GM23338 (cell line): ENCODE results near the gene CTRL. TPM values are rescaled to one million over a fixed set of nuclear protein-coding genes. Genes with fewer than 3 reads are reported as not detected.
A peak's percentile ranks its signal among the peaks of the same experiment; 100 is the strongest.

ENCODE experiments used
- ATAC-seq: fragments of 200-7000 bp; cut with Tn5 transposase; 3 replicates; pipeline ENCODE4 v1.9.1; 2020
- DNase-seq: peaks from one replicate; pipeline ENCODE4 v3.0.0-alpha.2; 2015; ENCODE audit warnings: low spot score
- H2AFZ ChIP-seq: fragments of 200-600 bp; sonication (generic); 2 replicates; pipeline ENCODE4 v1.8.0; 2016; ENCODE audit warnings: antibody characterized with exemption, mild to moderate bottlenecking, moderate library complexity
- H3F3A ChIP-seq: fragments of 200-600 bp; sonication (generic); replicated peaks from 2 replicates; pipeline ENCODE4 v1.8.0; 2017; ENCODE audit warnings: antibody characterized with exemption, mixed run types, low read depth
- H3K27ac ChIP-seq: fragments of 200-600 bp; sonication (generic); 2 replicates; pipeline ENCODE4 v1.6.1; 2016; ENCODE audit warnings: low read depth
- H3K27me3 ChIP-seq: fragments of 200-600 bp; sonication (generic); 2 replicates; pipeline ENCODE4 v1.8.0; 2016; ENCODE audit warnings: mild to moderate bottlenecking, mixed run types, moderate library complexity; ENCODE audit not compliant: insufficient read depth
- H3K36me3 ChIP-seq: fragments of 200-600 bp; sonication (generic); 2 replicates; pipeline ENCODE4 v1.8.0; 2016; ENCODE audit warnings: mild to moderate bottlenecking; ENCODE audit not compliant: insufficient read depth
- H3K4me1 ChIP-seq: fragments of 200-600 bp; sonication (generic); 2 replicates; pipeline ENCODE4 v1.8.0; 2016; ENCODE audit warnings: mild to moderate bottlenecking, moderate library complexity; ENCODE audit not compliant: insufficient read depth
- H3K4me2 ChIP-seq: fragments of 200-600 bp; sonication (generic); 2 replicates; pipeline ENCODE4 v1.7.1; 2017; ENCODE audit warnings: mixed run types
- H3K4me3 ChIP-seq: fragments of 200-600 bp; sonication (generic); 2 replicates; pipeline ENCODE4 v1.6.1; 2016; ENCODE audit warnings: mixed run types
- H3K79me2 ChIP-seq: fragments of 200-600 bp; sonication (generic); replicated peaks from 2 replicates; pipeline ENCODE4 v1.8.0; 2017; ENCODE audit warnings: mild to moderate bottlenecking; ENCODE audit not compliant: insufficient read depth
- H3K9me2 ChIP-seq: fragments of 200-600 bp; sonication (generic); 2 replicates; pipeline ENCODE4 v1.8.0; 2017; ENCODE audit not compliant: insufficient read depth
- H4K20me1 ChIP-seq: fragments of 200-600 bp; sonication (generic); replicated peaks from 2 replicates; pipeline ENCODE4 v1.8.0; 2017; ENCODE audit warnings: mild to moderate bottlenecking; ENCODE audit not compliant: insufficient read depth
- H3K27ac Mint-ChIP-seq: 2 replicates; pipeline ENCODE4 v1.8.0; 2020; ENCODE audit warnings: inconsistent platforms, mild to moderate bottlenecking, moderate library complexity, mixed read lengths
- H3K27me3 Mint-ChIP-seq: 3 replicates; pipeline ENCODE4 v1.8.0; 2022; ENCODE audit warnings: low read depth, mild to moderate bottlenecking, moderate library complexity, mixed read lengths, inconsistent platforms; ENCODE audit not compliant: insufficient read depth, poor library complexity
- H3K36me3 Mint-ChIP-seq: 3 replicates; pipeline ENCODE4 v1.8.0; 2021; ENCODE audit warnings: low read depth, mild to moderate bottlenecking, inconsistent platforms, moderate library complexity, mixed read lengths
- H3K4me1 Mint-ChIP-seq: 3 replicates; pipeline ENCODE4 v1.8.0; 2020; ENCODE audit warnings: mild to moderate bottlenecking, inconsistent platforms, mixed read lengths
- H3K4me3 Mint-ChIP-seq: 3 replicates; pipeline ENCODE4 v1.8.0; 2021; ENCODE audit warnings: moderate library complexity, mild to moderate bottlenecking, inconsistent platforms, mixed read lengths
- H3K9me3 Mint-ChIP-seq: 3 replicates; pipeline ENCODE4 v1.8.0; 2020; ENCODE audit warnings: moderate library complexity, mild to moderate bottlenecking, inconsistent platforms, mixed read lengths
- CREB1 ChIP-seq: fragments of 250-450 bp; sonication (Bioruptor Pico); IDR thresholded peaks from 2 replicates; pipeline ENCODE4 v1.5.0; 2020; ENCODE audit warnings: low read depth, mild to moderate bottlenecking, moderate library complexity
- EZH2 ChIP-seq: fragments of 200-600 bp; sonication (generic); IDR thresholded peaks from one replicate; pipeline ENCODE4 v1.8.0; 2017; ENCODE audit warnings: antibody characterized with exemption, mild to moderate bottlenecking, low read depth; ENCODE audit not compliant: unreplicated experiment
- EZH2phosphoT487 ChIP-seq: fragments of 200-600 bp; sonication (generic); IDR thresholded peaks from one replicate; pipeline ENCODE4 v1.8.1; 2018; ENCODE audit warnings: antibody characterized with exemption; ENCODE audit not compliant: unreplicated experiment
- JUNB ChIP-seq: IDR thresholded peaks from one replicate; pipeline ENCODE4 v1.6.1; 2016; ENCODE audit warnings: antibody characterized with exemption; ENCODE audit not compliant: unreplicated experiment
- NANOG ChIP-seq: IDR thresholded peaks from 2 replicates; pipeline ENCODE4 v1.6.1; 2016; ENCODE audit warnings: antibody characterized with exemption, borderline replicate concordance
- POLR2AphosphoS5 ChIP-seq: IDR thresholded peaks from 2 replicates; pipeline ENCODE4 v1.6.1; 2016; ENCODE audit warnings: antibody characterized with exemption, low read depth
- REST ChIP-seq: IDR thresholded peaks from one replicate; pipeline ENCODE4 v1.6.1; 2018; ENCODE audit warnings: antibody characterized with exemption; ENCODE audit not compliant: unreplicated experiment
- STAT1 ChIP-seq: IDR thresholded peaks from one replicate; pipeline ENCODE4 v1.6.1; 2016; ENCODE audit warnings: antibody characterized with exemption; ENCODE audit not compliant: unreplicated experiment
- ZNF114 ChIP-seq: fragments of 250-450 bp; sonication (Bioruptor Pico); IDR thresholded peaks from 2 replicates; pipeline ENCODE4 v1.5.0; 2020; ENCODE audit warnings: mild to moderate bottlenecking, moderate library complexity
- ZNF331 ChIP-seq: fragments of 250-450 bp; sonication (Bioruptor Pico); IDR thresholded peaks from 2 replicates; pipeline ENCODE4 v1.5.0; 2020; ENCODE audit warnings: low read depth, mild to moderate bottlenecking, moderate library complexity
- polyA plus RNA-seq: library from polyadenylated mRNA; unstranded; fragments of >200 nt; fragmentation: Nextera tagmentation; extraction: Ambion mirVana; gene quantifications from 2 replicates; pipeline ENCODE4 v1.2.1, GENCODE V29; 2016
- total RNA-seq: library from RNA; depleted of rRNA; stranded (reverse); fragments of >200 nt; shearing (Covaris generic); gene quantifications from 2 replicates; pipeline ENCODE4 v1.2.3, GENCODE V29; 2014
- TF ChIP-seq, protein P1 (sequence below), 2 experiments: fragments of 200-600 bp in 1 of 2; sonication (generic) in 1 of 2; conservative IDR thresholded peaks; 2 replicates each; pipeline versions ENCODE4 v1.5.1 to v1.6.1; 2016 to 2017; ENCODE audit warnings: antibody characterized with exemption in 2 of 2, low read depth in 2 of 2, mild to moderate bottlenecking in 2 of 2, moderate library complexity in 1 of 2
- TF ChIP-seq, protein P2 (sequence below): IDR thresholded peaks from 2 replicates; pipeline ENCODE4 v1.6.1; 2016; ENCODE audit warnings: antibody characterized with exemption
- TF ChIP-seq, protein P3 (sequence below): fragments of 250-450 bp; sonication (Bioruptor Pico); IDR thresholded peaks from 2 replicates; pipeline ENCODE4 v1.5.0; 2020; ENCODE audit warnings: mild to moderate bottlenecking, moderate library complexity

The CTRL gene
- total and polyA plus RNA-seq, 2 experiments from 2014 or later = 1.6 to 13.0 TPM

DNA sequence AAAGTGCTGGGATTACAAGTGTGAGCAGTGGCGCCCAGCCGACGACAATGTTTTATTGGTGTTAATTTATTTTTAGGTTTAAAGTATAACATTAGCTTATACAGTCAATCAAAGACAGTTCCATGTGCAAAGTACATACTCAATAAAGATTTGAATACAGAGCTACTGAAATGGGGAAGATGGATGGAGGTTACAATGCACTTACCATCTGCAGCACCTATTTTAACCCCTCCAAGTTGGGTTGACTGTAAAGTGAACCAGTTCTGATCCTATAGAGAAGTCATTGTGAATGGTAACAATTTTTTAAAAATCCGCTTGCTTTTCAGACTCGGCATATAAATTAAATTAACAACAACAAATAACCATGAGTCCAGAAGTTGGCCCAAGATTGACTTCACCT lies 39.3 kb downstream of the CTRL start:
- peaks cover 9% of the 10 kb centered on the region for H3K4me1 Mint-ChIP-seq
- H3K27me3 Mint-ChIP-seq = peaks cover 4% of the 10 kb centered on the region
- peak overlapping the region; percentile 72 for H3K27ac ChIP-seq

More for the DNA sequence above, 39.3 kb downstream of the CTRL start:
- H3K36me3 Mint-ChIP-seq = no peaks in the 10 kb centered on the region; the same call in 2 of the 3 replicates
- H3K27ac Mint-ChIP-seq = peak overlapping the region; percentile 95
- peaks cover 41% of the 10 kb centered on the region for H3K79me2 ChIP-seq
- DNase-seq (no peak), ATAC-seq (no peak)
- peaks cover 8% of the 10 kb centered on the region for H4K20me1 ChIP-seq
- H3K9me2 ChIP-seq = no peaks in the 10 kb centered on the region
- no peaks in the 10 kb centered on the region for H3K27me3 ChIP-seq
- peak overlapping the region; percentile 71 for H3K4me2 ChIP-seq
- no peak for TF ChIP-seq CREB1 (CRISPR knock-in tag)
- TF ChIP-seq JUNB = no peak
- no peak for TF ChIP-seq REST
- TF ChIP-seq EZH2 = no peak
- TF ChIP-seq EZH2phosphoT487 = no peak
- no peak for TF ChIP-seq ZNF114
- no peak for TF ChIP-seq STAT1
- TF ChIP-seq, protein P1, sequence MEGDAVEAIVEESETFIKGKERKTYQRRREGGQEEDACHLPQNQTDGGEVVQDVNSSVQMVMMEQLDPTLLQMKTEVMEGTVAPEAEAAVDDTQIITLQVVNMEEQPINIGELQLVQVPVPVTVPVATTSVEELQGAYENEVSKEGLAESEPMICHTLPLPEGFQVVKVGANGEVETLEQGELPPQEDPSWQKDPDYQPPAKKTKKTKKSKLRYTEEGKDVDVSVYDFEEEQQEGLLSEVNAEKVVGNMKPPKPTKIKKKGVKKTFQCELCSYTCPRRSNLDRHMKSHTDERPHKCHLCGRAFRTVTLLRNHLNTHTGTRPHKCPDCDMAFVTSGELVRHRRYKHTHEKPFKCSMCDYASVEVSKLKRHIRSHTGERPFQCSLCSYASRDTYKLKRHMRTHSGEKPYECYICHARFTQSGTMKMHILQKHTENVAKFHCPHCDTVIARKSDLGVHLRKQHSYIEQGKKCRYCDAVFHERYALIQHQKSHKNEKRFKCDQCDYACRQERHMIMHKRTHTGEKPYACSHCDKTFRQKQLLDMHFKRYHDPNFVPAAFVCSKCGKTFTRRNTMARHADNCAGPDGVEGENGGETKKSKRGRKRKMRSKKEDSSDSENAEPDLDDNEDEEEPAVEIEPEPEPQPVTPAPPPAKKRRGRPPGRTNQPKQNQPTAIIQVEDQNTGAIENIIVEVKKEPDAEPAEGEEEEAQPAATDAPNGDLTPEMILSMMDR (conservative IDR thresholded peaks at IDR 0.05; ENCODE audit: low read depth in 2 of 2) = no peak
- TF ChIP-seq, protein P2, sequence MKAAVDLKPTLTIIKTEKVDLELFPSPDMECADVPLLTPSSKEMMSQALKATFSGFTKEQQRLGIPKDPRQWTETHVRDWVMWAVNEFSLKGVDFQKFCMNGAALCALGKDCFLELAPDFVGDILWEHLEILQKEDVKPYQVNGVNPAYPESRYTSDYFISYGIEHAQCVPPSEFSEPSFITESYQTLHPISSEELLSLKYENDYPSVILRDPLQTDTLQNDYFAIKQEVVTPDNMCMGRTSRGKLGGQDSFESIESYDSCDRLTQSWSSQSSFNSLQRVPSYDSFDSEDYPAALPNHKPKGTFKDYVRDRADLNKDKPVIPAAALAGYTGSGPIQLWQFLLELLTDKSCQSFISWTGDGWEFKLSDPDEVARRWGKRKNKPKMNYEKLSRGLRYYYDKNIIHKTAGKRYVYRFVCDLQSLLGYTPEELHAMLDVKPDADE = no peak
- no peak for TF ChIP-seq POLR2AphosphoS5
- TF ChIP-seq, protein P3, sequence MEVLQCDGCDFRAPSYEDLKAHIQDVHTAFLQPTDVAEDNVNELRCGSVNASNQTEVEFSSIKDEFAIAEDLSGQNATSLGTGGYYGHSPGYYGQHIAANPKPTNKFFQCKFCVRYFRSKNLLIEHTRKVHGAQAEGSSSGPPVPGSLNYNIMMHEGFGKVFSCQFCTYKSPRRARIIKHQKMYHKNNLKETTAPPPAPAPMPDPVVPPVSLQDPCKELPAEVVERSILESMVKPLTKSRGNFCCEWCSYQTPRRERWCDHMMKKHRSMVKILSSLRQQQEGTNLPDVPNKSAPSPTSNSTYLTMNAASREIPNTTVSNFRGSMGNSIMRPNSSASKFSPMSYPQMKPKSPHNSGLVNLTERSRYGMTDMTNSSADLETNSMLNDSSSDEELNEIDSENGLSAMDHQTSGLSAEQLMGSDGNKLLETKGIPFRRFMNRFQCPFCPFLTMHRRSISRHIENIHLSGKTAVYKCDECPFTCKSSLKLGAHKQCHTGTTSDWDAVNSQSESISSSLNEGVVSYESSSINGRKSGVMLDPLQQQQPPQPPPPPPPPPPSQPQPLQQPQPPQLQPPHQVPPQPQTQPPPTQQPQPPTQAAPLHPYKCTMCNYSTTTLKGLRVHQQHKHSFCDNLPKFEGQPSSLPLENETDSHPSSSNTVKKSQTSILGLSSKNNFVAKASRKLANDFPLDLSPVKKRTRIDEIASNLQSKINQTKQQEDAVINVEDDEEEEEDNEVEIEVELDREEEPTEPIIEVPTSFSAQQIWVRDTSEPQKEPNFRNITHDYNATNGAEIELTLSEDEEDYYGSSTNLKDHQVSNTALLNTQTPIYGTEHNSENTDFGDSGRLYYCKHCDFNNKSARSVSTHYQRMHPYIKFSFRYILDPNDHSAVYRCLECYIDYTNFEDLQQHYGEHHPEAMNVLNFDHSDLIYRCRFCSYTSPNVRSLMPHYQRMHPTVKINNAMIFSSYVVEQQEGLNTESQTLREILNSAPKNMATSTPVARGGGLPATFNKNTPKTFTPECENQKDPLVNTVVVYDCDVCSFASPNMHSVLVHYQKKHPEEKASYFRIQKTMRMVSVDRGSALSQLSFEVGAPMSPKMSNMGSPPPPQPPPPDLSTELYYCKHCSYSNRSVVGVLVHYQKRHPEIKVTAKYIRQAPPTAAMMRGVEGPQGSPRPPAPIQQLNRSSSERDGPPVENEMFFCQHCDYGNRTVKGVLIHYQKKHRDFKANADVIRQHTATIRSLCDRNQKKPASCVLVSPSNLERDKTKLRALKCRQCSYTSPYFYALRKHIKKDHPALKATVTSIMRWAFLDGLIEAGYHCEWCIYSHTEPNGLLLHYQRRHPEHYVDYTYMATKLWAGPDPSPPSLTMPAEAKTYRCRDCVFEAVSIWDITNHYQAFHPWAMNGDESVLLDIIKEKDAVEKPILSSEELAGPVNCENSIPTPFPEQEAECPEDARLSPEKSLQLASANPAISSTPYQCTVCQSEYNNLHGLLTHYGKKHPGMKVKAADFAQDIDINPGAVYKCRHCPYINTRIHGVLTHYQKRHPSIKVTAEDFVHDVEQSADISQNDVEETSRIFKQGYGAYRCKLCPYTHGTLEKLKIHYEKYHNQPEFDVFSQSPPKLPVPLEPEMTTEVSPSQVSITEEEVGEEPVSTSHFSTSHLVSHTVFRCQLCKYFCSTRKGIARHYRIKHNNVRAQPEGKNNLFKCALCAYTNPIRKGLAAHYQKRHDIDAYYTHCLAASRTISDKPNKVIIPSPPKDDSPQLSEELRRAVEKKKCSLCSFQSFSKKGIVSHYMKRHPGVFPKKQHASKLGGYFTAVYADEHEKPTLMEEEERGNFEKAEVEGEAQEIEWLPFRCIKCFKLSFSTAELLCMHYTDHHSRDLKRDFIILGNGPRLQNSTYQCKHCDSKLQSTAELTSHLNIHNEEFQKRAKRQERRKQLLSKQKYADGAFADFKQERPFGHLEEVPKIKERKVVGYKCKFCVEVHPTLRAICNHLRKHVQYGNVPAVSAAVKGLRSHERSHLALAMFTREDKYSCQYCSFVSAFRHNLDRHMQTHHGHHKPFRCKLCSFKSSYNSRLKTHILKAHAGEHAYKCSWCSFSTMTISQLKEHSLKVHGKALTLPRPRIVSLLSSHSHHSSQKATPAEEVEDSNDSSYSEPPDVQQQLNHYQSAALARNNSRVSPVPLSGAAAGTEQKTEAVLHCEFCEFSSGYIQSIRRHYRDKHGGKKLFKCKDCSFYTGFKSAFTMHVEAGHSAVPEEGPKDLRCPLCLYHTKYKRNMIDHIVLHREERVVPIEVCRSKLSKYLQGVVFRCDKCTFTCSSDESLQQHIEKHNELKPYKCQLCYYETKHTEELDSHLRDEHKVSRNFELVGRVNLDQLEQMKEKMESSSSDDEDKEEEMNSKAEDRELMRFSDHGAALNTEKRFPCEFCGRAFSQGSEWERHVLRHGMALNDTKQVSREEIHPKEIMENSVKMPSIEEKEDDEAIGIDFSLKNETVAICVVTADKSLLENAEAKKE = no peak
- no peak for TF ChIP-seq NANOG
- TF ChIP-seq ZNF331 (CRISPR knock-in tag) = no peak
- peak overlapping the region; percentile 97 for H3K4me3 Mint-ChIP-seq
- no peak overlapping the region for H2AFZ ChIP-seq
- H3K36me3 ChIP-seq = no peaks in the 10 kb centered on the region
- H3K4me3 ChIP-seq = peak overlapping the region; percentile 48
- peaks cover 8% of the 10 kb centered on the region; the same call in 1 of the 2 replicates for H3F3A ChIP-seq
- H3K4me1 ChIP-seq = peaks cover 14% of the 10 kb centered on the region
- no peaks in the 10 kb centered on the region for H3K9me3 Mint-ChIP-seq
